Fibroblast of pulmonary artery (primary cell): ENCODE results near the gene TLE4.

Experiments used
- DNase-seq: peaks from one replicate; pipeline ENCODE4 v3.0.0-alpha.2; 2010; ENCODE audit warnings: low read depth
- H3K4me3 ChIP-seq: replicated peaks from 2 replicates; pipeline ENCODE4 v1.5.1; 2011; ENCODE audit warnings: low read depth, mild to moderate bottlenecking, control low read depth, low read length, moderate library complexity
- TF ChIP-seq, protein P1 (sequence below): IDR thresholded peaks from 2 replicates; pipeline ENCODE4 v1.5.1; 2011; ENCODE audit warnings: mild to moderate bottlenecking, control low read depth, low read length, inconsistent platforms; ENCODE audit errors: missing control alignments

Gene TLE4

DNA sequence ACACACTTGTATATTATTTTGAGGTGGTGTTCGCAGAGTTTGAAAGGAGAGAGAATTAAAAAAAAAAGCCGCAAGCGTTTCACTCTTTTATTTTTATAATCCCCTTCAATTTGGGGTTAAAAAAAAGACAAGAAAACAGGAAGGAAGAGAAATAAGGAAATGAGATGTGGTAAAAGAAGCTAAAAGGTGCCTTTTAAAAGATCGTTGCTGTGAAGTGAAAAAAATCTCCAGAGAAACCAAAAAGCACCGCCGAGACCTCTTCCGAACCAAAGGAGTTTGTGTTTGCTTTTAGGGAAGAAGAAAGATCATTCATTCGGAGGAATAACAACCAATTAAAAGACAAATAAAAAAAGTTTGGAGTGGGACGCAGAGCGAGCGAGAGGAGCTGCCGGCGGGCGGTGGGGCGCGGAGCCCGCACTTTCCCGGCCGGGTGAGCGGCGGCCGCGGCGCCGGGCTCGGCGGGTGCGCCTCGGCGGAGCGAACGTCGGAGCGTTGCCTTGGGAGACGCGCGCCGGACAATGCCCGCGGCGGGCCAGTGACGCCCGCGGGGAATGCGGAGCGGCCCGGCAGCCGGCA is 355 bp downstream of the TLE4 start:
- DNase-seq: no peak
- H3K4me3 ChIP-seq: peak overlapping the region; percentile 69
- TF ChIP-seq, protein P1, sequence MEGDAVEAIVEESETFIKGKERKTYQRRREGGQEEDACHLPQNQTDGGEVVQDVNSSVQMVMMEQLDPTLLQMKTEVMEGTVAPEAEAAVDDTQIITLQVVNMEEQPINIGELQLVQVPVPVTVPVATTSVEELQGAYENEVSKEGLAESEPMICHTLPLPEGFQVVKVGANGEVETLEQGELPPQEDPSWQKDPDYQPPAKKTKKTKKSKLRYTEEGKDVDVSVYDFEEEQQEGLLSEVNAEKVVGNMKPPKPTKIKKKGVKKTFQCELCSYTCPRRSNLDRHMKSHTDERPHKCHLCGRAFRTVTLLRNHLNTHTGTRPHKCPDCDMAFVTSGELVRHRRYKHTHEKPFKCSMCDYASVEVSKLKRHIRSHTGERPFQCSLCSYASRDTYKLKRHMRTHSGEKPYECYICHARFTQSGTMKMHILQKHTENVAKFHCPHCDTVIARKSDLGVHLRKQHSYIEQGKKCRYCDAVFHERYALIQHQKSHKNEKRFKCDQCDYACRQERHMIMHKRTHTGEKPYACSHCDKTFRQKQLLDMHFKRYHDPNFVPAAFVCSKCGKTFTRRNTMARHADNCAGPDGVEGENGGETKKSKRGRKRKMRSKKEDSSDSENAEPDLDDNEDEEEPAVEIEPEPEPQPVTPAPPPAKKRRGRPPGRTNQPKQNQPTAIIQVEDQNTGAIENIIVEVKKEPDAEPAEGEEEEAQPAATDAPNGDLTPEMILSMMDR: no peak

DNA sequence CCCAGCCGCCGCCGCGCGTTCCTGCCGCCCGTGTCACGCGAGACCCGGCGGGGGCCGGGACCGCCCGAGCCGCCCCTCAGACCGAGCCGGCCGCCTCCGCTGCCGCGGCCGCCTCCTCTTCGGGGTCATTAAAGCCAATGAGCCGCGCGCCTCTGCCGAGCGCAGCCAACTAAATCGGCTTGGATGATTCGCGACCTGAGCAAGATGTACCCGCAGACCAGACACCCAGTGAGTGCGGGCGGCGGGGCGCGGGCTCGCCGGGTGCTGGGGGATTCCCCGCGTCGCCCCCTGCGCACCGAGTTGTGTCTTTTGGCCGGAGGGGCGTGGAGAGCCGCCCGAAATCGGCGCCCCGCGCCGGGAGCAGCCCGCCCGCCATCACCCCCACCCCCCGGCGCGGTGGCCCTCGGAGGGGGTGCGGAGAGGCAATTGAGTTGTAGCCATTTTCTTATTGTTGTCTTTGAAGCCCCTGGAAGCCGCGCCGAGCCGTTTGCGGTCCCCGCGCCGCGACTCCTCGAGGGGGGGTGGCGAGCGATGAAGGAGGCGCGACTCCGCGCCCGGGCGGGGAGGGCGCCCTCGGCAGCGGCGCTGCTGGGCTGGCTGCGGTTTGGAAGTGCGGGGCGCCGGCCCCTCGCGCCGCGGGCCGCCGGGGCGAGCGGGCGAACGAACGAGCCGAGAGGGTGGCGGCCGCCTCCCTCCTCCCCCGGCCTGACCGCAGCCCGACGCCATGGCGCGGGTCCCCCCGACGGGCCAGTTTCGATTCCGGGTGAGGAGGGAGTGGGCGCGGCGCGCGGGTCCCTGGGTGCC is 1.0 kb downstream of the TLE4 start:
- TF ChIP-seq, protein P1: no peak
- DNase-seq: peak; percentile 54

DNA sequence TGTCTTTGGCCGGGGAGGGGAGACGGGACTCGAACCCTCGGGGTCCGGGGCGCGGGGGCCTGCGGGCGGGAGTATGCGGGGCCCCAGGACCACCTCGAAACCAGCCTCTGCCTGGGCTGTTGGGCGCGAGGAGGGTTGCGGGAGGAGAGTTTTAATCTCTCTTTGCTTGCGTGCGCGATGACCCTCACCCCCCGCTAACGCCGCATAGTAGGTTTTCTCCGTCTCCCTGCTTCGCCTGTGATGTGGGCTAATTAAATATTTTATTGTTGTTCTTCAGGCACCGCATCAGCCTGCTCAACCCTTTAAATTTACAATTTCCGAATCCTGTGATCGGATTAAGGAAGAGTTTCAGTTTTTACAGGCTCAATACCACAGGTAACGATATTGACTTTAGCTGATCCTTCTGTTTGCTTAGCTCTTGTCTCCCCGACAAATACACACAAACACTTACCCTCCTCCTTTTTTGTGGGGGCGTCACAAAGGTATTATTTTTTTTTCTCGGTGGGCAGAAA is 1.7 kb downstream of the TLE4 start:
- TF ChIP-seq, protein P1: no peak
- DNase-seq: no peak

More for the DNA sequence above, 1.0 kb downstream of the TLE4 start:
- H3K4me3 ChIP-seq: peak overlapping the region; percentile 69

DNA sequence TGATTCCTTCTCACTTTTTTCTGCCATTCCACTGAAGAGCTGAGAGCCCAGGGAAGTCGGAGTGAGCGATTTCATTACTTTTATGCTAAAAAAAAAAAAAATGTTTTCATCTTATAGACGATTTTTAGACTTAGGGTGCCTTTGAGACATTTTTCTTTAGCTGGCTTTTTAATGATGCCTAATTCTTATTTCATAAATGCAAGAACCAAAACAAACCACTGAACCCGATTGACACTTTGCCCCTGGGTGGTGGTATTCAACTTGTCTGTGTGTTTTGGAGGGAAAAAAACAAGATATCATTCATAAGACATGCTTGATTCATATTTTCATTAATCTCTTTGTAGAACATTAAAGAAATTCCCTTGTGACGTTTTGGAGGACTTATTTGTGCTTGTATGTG is 2.4 kb downstream of the TLE4 start:
- peak overlapping the region; percentile 69 for H3K4me3 ChIP-seq
- TF ChIP-seq, protein P1: no peak
- no peak for DNase-seq

More for the DNA sequence above, 1.7 kb downstream of the TLE4 start:
- peak overlapping the region; percentile 69 for H3K4me3 ChIP-seq

DNA sequence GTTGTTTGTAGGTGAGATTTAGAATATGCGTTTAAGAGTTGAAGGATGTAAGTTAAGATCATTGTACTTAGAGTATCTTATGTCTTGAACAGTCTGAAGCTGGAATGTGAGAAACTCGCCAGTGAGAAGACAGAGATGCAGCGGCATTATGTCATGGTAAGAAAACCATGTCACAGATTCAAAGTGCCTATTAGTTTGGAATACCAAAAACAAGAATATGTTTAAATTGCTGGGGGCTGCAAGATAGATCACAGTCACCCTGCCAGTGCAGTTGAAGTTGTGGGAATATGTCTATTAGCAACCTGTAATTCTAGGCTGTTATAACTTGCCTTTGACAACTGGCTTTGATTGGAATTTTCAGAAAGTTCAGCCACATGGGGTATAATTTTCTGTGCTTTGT is 3.0 kb downstream of the TLE4 start:
- DNase-seq: no peak
- peak overlapping the region; percentile 69 for H3K4me3 ChIP-seq
- TF ChIP-seq, protein P1: no peak

DNA sequence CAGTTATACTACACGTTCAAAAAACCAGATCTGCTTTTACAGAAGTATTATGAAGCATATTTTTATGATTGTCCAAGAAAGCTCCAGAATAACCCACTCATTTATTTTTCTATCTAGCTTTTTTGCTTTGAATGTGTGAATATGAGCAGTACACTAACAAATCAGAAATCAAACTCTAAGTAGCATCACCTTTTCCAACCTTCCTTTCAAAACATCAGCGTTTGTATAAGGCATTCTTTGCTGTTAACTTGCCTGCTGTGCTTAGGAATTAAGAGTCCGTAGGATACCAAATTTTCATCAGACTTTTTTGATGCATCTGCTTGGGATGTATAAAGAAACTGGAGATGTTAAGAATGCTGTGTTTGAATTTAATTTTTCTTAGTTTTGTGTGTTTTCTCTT is 3.8 kb downstream of the TLE4 start:
- no peak for DNase-seq

More for the DNA sequence above, 3.8 kb downstream of the TLE4 start:
- no peak overlapping the region for H3K4me3 ChIP-seq
- TF ChIP-seq, protein P1: no peak
